Activated CD4-positive, alpha-beta T cell treated with anti-CD3 and anti-CD28 coated beads, Interleukin-2, amount 10 ng/mL, durations not matched to agents 7 days and 5 days (primary cell): ENCODE data around the gene USF1. TPM values are rescaled to one million over a fixed set of nuclear protein-coding genes. Genes with fewer than 3 reads are reported as not detected.
A peak's percentile ranks its signal among the peaks of the same experiment; 100 is the strongest.

Experiments used
- CTCF ChIA-PET: fragments of 350-600 bp; sonication (Branson Sonifier 250); formaldehyde crosslinking; loops from one replicate; lab custom pipeline; 2021; ENCODE audit warnings: antibody characterized with exemption; lab: Charles Lee
- POLR2A ChIA-PET: fragments of 350-600 bp; sonication (Branson Sonifier 250); formaldehyde crosslinking; loops from one replicate; lab custom pipeline; 2021; ENCODE audit warnings: antibody characterized with exemption; lab: Charles Lee
- DNase-seq: peaks from one replicate; pipeline ENCODE4 v3.0.0-alpha.2; 2020
- H3K27ac Mint-ChIP-seq: one replicate; pipeline ENCODE4 v1.8.0; 2021; ENCODE audit warnings: mild to moderate bottlenecking, moderate library complexity, mixed read lengths
- H3K27me3 Mint-ChIP-seq: one replicate; pipeline ENCODE4 v1.8.0; 2021; ENCODE audit warnings: mixed read lengths
- H3K36me3 Mint-ChIP-seq: one replicate; pipeline ENCODE4 v1.8.0; 2021; ENCODE audit warnings: low read depth, mixed read lengths
- H3K4me1 Mint-ChIP-seq: one replicate; pipeline ENCODE4 v1.8.0; 2021; ENCODE audit warnings: mixed read lengths
- H3K4me3 Mint-ChIP-seq: one replicate; pipeline ENCODE4 v1.8.0; 2021; ENCODE audit warnings: mild to moderate bottlenecking, moderate library complexity, mixed read lengths
- H3K9me3 Mint-ChIP-seq: one replicate; pipeline ENCODE4 v1.8.0; 2021; ENCODE audit warnings: mixed read lengths
- total RNA-seq, 2 experiments: library from RNA; stranded (reverse); gene quantifications; one replicate each; pipeline ENCODE4 v1.2.3, GENCODE V29; 2021

USF1 gene
- total RNA-seq: 10 to 100 TPM; 78.0 to 81.2 TPM

- DNase-seq: peak; percentile 95
- no peaks in the 10 kb centered on the region for H3K9me3 Mint-ChIP-seq
- H3K36me3 Mint-ChIP-seq: peaks cover 70% of the 10 kb centered on the region
- H3K4me1 Mint-ChIP-seq: peaks cover 49% of the 10 kb centered on the region
- POLR2A ChIA-PET: interaction anchor here (1.0 to 2.0 kb wide), 6 partner anchors 15 to 269 kb away, joined by 3 to 8 read pairs (median 4); partner anchors contain the start of genes ARHGAP30, F11R, NIT1 and PFDN2
- no peaks in the 10 kb centered on the region for H3K27me3 Mint-ChIP-seq
- H3K27ac Mint-ChIP-seq: peak within 1 kb of the TSS; percentile 97
- CTCF ChIA-PET: interaction anchor here (0.6 to 4.9 kb wide), 19 partner anchors 8 to 191 kb away, joined by 3 to 50 read pairs (median 3); partner anchors contain the start of genes ARHGAP30, F11R, KLHDC9 and TSTD1
- peak within 1 kb of the TSS; percentile 79 for H3K4me3 Mint-ChIP-seq
Measured at GRCh38 chr1:161045736-161046604, at the start of gene USF1. Gene USF1 (minus strand): TSS chr1:161045977. CDS start chr1:161043275, 2,702 bp downstream.

- ChIA-PET POLR2A (no interaction called here), CTCF (interaction anchor here (1.0 to 9.9 kb wide), 5 partner anchors 9 to 27 kb away, joined by 3 to 185 read pairs (median 4); partner anchors contain the start of genes ARHGAP30 and NECTIN4)
- peaks cover 10% of the 10 kb centered on the region for H3K36me3 Mint-ChIP-seq
- H3K27ac Mint-ChIP-seq: peak overlapping the region; percentile 66
- no peaks in the 10 kb centered on the region for H3K9me3 Mint-ChIP-seq
- H3K4me3 Mint-ChIP-seq: no peak overlapping the region
- peaks cover 52% of the 10 kb centered on the region for H3K4me1 Mint-ChIP-seq
- no peak for DNase-seq
- no peaks in the 10 kb centered on the region for H3K27me3 Mint-ChIP-seq
Measured at GRCh38 chr1:161095230-161095629, 49.5 kb upstream of the USF1 start.

GRCh38 chr1:161094481-161094880 is 48.7 kb upstream of the USF1 start:
- peaks cover 52% of the 10 kb centered on the region for H3K4me1 Mint-ChIP-seq
- no peak overlapping the region for H3K27ac Mint-ChIP-seq
- no peak for DNase-seq
- peaks cover 5% of the 10 kb centered on the region for H3K36me3 Mint-ChIP-seq
- H3K4me3 Mint-ChIP-seq: no peak overlapping the region
- CTCF ChIA-PET: interaction anchor here (1.0 to 9.9 kb wide), 4 partner anchors 9 to 22 kb away, joined by 3 to 185 read pairs (median 4); partner anchors contain the start of gene ARHGAP30
- H3K9me3 Mint-ChIP-seq: no peaks in the 10 kb centered on the region
- no peaks in the 10 kb centered on the region for H3K27me3 Mint-ChIP-seq
- POLR2A ChIA-PET: no interaction called here

- H3K27me3 Mint-ChIP-seq: no peaks in the 10 kb centered on the region
- POLR2A ChIA-PET: no interaction called here
- CTCF ChIA-PET: interaction anchor here (0.5 to 9.9 kb wide), 9 partner anchors 8 to 258 kb away, joined by 3 to 185 read pairs (median 4); partner anchors contain the start of genes ARHGAP30, PPOX and USF1
- peak overlapping the region; percentile 22 for H3K27ac Mint-ChIP-seq
- H3K4me3 Mint-ChIP-seq: no peak overlapping the region
- no peaks in the 10 kb centered on the region for H3K36me3 Mint-ChIP-seq
- H3K9me3 Mint-ChIP-seq: no peaks in the 10 kb centered on the region
- no peak for DNase-seq
- peaks cover 40% of the 10 kb centered on the region for H3K4me1 Mint-ChIP-seq
Measured at GRCh38 chr1:161092621-161093028, 46.8 kb upstream of the USF1 start.

GRCh38 chr1:161091796-161092507 is 46.2 kb upstream of the USF1 start:
- no peak for DNase-seq
- Mint-ChIP-seq H3K27ac (no peak overlapping the region), H3K9me3 (no peaks in the 10 kb centered on the region), H3K4me3 (no peak overlapping the region), H3K4me1 (peaks cover 33% of the 10 kb centered on the region), H3K27me3 (no peaks in the 10 kb centered on the region), H3K36me3 (no peaks in the 10 kb centered on the region)
- CTCF ChIA-PET: interaction anchor here (1.0 to 9.9 kb wide), 5 partner anchors 8 to 74 kb away, joined by 3 to 185 read pairs (median 4); partner anchors contain the start of genes ARHGAP30 and PPOX
- POLR2A ChIA-PET: no interaction called here

GRCh38 chr1:161091093-161091492 is 45.3 kb upstream of the USF1 start:
- no peaks in the 10 kb centered on the region for H3K27me3 Mint-ChIP-seq
- H3K27ac Mint-ChIP-seq: no peak overlapping the region
- ChIA-PET POLR2A (no interaction called here), CTCF (interaction anchor here (1.0 kb wide), 2 partner anchors 19 to 26 kb away, joined by 3 to 4 read pairs; no protein-coding TSS in a partner anchor)
- no peak overlapping the region for H3K4me3 Mint-ChIP-seq
- no peaks in the 10 kb centered on the region for H3K9me3 Mint-ChIP-seq
- peaks cover 32% of the 10 kb centered on the region for H3K4me1 Mint-ChIP-seq
- no peak for DNase-seq
- no peaks in the 10 kb centered on the region for H3K36me3 Mint-ChIP-seq

- no peaks in the 10 kb centered on the region for H3K36me3 Mint-ChIP-seq
- H3K27ac Mint-ChIP-seq: peak overlapping the region; percentile 9
- no peak overlapping the region for H3K4me3 Mint-ChIP-seq
- H3K9me3 Mint-ChIP-seq: no peaks in the 10 kb centered on the region
- H3K27me3 Mint-ChIP-seq: no peaks in the 10 kb centered on the region
- CTCF ChIA-PET: interaction anchor here (0.6 to 2.5 kb wide), 3 partner anchors 12 to 806 kb away, joined by 4 to 6 read pairs (median 4); partner anchors contain the start of gene PEX19
- peaks cover 32% of the 10 kb centered on the region for H3K4me1 Mint-ChIP-seq
- DNase-seq: no peak
- POLR2A ChIA-PET: no interaction called here
Measured at GRCh38 chr1:161090617-161091016, 44.8 kb upstream of the USF1 start.

- ChIA-PET POLR2A (no interaction called here), CTCF (interaction anchor here (0.9 to 7.0 kb wide), 5 partner anchors 8 to 409 kb away, joined by 3 to 58 read pairs (median 5); partner anchors contain the start of genes KLHDC9 and TOMM40L)
- Mint-ChIP-seq H3K36me3 (no peaks in the 10 kb centered on the region), H3K9me3 (no peaks in the 10 kb centered on the region), H3K4me1 (peaks cover 32% of the 10 kb centered on the region), H3K4me3 (no peak overlapping the region), H3K27ac (peak overlapping the region; percentile 55), H3K27me3 (no peaks in the 10 kb centered on the region)
- DNase-seq: no peak
Measured at GRCh38 chr1:161089938-161090337, 44.2 kb upstream of the USF1 start.

GRCh38 chr1:161089251-161089924 is 43.6 kb upstream of the USF1 start, which contains the start of gene NECTIN4:
Gene NECTIN4 (minus strand): TSS chr1:161089558. CDS start chr1:161089296, 262 bp downstream.
- Mint-ChIP-seq H3K27me3 (no peaks in the 10 kb centered on the region), H3K27ac (peak within 1 kb of the TSS; percentile 55), H3K4me3 (no peak within 1 kb of the TSS), H3K4me1 (peaks cover 32% of the 10 kb centered on the region), H3K36me3 (no peaks in the 10 kb centered on the region), H3K9me3 (no peaks in the 10 kb centered on the region)
- CTCF ChIA-PET: interaction anchor here (0.9 to 9.5 kb wide), 5 partner anchors 8 to 408 kb away, joined by 3 to 88 read pairs (median 6); partner anchors contain the start of genes ARHGAP30, KLHDC9 and TOMM40L
- no peak for DNase-seq
- POLR2A ChIA-PET: no interaction called here

GRCh38 chr1:161088587-161089110 is 42.9 kb upstream of the USF1 start:
- Mint-ChIP-seq H3K9me3 (no peaks in the 10 kb centered on the region), H3K4me1 (peaks cover 30% of the 10 kb centered on the region), H3K4me3 (no peak overlapping the region), H3K27me3 (no peaks in the 10 kb centered on the region), H3K36me3 (no peaks in the 10 kb centered on the region), H3K27ac (no peak overlapping the region)
- CTCF ChIA-PET: interaction anchor here (2.5 to 9.5 kb wide), 3 partner anchors 9 to 15 kb away, joined by 6 to 88 read pairs (median 58); partner anchors contain the start of genes ARHGAP30 and KLHDC9
- POLR2A ChIA-PET: no interaction called here
- DNase-seq: no peak

- no peak for DNase-seq
- no peaks in the 10 kb centered on the region for H3K27me3 Mint-ChIP-seq
- POLR2A ChIA-PET: no interaction called here
- H3K4me3 Mint-ChIP-seq: no peak overlapping the region
- no peak overlapping the region for H3K27ac Mint-ChIP-seq
- no peaks in the 10 kb centered on the region for H3K36me3 Mint-ChIP-seq
- H3K9me3 Mint-ChIP-seq: no peaks in the 10 kb centered on the region
- H3K4me1 Mint-ChIP-seq: peaks cover 11% of the 10 kb centered on the region
- CTCF ChIA-PET: interaction anchor here (0.8 to 9.5 kb wide), 5 partner anchors 11 to 83 kb away, joined by 3 to 88 read pairs (median 4); partner anchors contain the start of genes ARHGAP30, KLHDC9 and USF1
Measured at GRCh38 chr1:161086457-161086856, 40.7 kb upstream of the USF1 start.
